Naive thymus-derived CD8-positive, alpha-beta T cell (primary cell): ENCODE data around the gene STRN4. TPM values are rescaled to one million over a fixed set of nuclear protein-coding genes. Genes with fewer than 3 reads are reported as not detected.
A peak's percentile ranks its signal among the peaks of the same experiment; 100 is the strongest.

ENCODE experiments used
- ATAC-seq, 2 donors: fragments of 150-1000 bp; cut with Tn5 transposase in 1 of 2; sonication (Bioruptor Pico), chemical (Tn5 transposase) in 1 of 2; 1 replicate in 1 of 2; 2 replicates in 1 of 2; pipeline ENCODE4 v1.10.0; 2021; ENCODE audit warnings: mild to moderate bottlenecking in 2 of 2, moderate library complexity in 2 of 2
- POLR2A ChIA-PET: fragments of 350-600 bp; sonication (Branson Sonifier 250); formaldehyde crosslinking; loops from one replicate; lab custom pipeline; 2021; ENCODE audit warnings: antibody characterized with exemption; lab: Charles Lee
- DNase-seq, 10 donors: peaks; one replicate each; pipeline versions ENCODE4 v3.0.0 to v3.0.0-alpha.2; 2020 to 2022
- H3K27ac Mint-ChIP-seq, 10 donors: one replicate each; pipeline ENCODE4 v1.8.0; 2020 to 2022; ENCODE audit warnings: mild to moderate bottlenecking in 10 of 10, mixed read lengths in 10 of 10, moderate library complexity in 4 of 10, inconsistent platforms in 1 of 10
- H3K27me3 Mint-ChIP-seq, 5 donors: one replicate each; pipeline ENCODE4 v1.8.0; 2021 to 2022; ENCODE audit warnings: mixed read lengths in 5 of 5
- H3K36me3 Mint-ChIP-seq, 3 donors: one replicate each; pipeline ENCODE4 v1.8.0; 2020 to 2022; ENCODE audit warnings: mixed read lengths in 3 of 3, mild to moderate bottlenecking in 2 of 3, inconsistent platforms in 1 of 3
- H3K4me1 Mint-ChIP-seq, 4 donors: one replicate each; pipeline ENCODE4 v1.8.0; 2021 to 2022; ENCODE audit warnings: mixed read lengths in 4 of 4
- H3K4me3 Mint-ChIP-seq, 10 donors: one replicate each; pipeline ENCODE4 v1.8.0; 2020 to 2022; ENCODE audit warnings: mild to moderate bottlenecking in 10 of 10, mixed read lengths in 10 of 10, moderate library complexity in 6 of 10, inconsistent platforms in 1 of 10
- H3K9me3 Mint-ChIP-seq, 9 donors: one replicate each; pipeline ENCODE4 v1.8.0; 2020 to 2022; ENCODE audit warnings: mixed read lengths in 9 of 9, mild to moderate bottlenecking in 3 of 9, inconsistent platforms in 1 of 9, moderate library complexity in 1 of 9
- polyA plus RNA-seq, 3 donors: library from polyadenylated mRNA; unstranded; fragments of 300-500 nt; fragmentation: Illumina TruSeq; gene quantifications; one replicate each; pipeline ENCODE4 v1.2.3, GENCODE V29; 2021
- total RNA-seq, 8 experiments: library from RNA in 2 of 8; stranded (reverse) in 2 of 8; gene quantifications; one replicate each; pipeline ENCODE4 v1.2.3 and lab custom pipeline; 2021 to 2026

The STRN4 gene
- total and polyA plus RNA-seq, 5 experiments from 2014 or later: 8.2 to 81.9 (median 25.7) TPM

GRCh38 chr19:46753420-46754155 is 7.3 kb upstream of the STRN4 start:
- H3K9me3 Mint-ChIP-seq: no peaks in the 10 kb centered on the region
- ATAC-seq (peak; percentile 88 to 93), DNase-seq (peak; percentile 50 to 83 (median 64))
- POLR2A ChIA-PET: interaction anchor here (1.0 to 1.3 kb wide), 3 partner anchors 40 to 101 kb away, joined by 3 to 6 read pairs (median 3); no protein-coding TSS in a partner anchor
- no peaks in the 10 kb centered on the region for H3K27me3 Mint-ChIP-seq
- H3K27ac Mint-ChIP-seq: peak overlapping the region in 5 of 10 donors; percentile 28 to 73 (median 40)
- H3K4me3 Mint-ChIP-seq: no peak overlapping the region
- H3K4me1 Mint-ChIP-seq: peaks cover 11 to 16% (median 12%) of the 10 kb centered on the region in 4 donors
- H3K36me3 Mint-ChIP-seq: peaks cover 0 to 30% (median 0%) of the 10 kb centered on the region in 3 donors

GRCh38 chr19:46748325-46749109 is 2.3 kb upstream of the STRN4 start:
- ATAC-seq: peak in 1 of 2 donors; percentile 13
- peaks cover 0 to 22% (median 0%) of the 10 kb centered on the region in 3 donors for H3K36me3 Mint-ChIP-seq
- peak overlapping the region in 8 of 10 donors; percentile 56 to 94 (median 86) for H3K27ac Mint-ChIP-seq

GRCh38 chr19:46745521-46746280 is 549 bp downstream of the STRN4 start, which contains the start of gene FKRP:
Gene FKRP, plus strand, starts transcription at chr19:46746057. Its CDS starts 9,394 bp downstream, at chr19:46755451.
- no peaks in the 10 kb centered on the region for H3K9me3 Mint-ChIP-seq
- no peaks in the 10 kb centered on the region for H3K27me3 Mint-ChIP-seq
- DNase-seq (peak in 3 of 10 donors; percentile 28 to 38 (median 31)), ATAC-seq (peak; percentile 50 to 57)
- peak within 1 kb of the TSS; percentile 83 to 96 (median 92) for H3K27ac Mint-ChIP-seq
- POLR2A ChIA-PET: interaction anchor here (0.5 to 1.4 kb wide), 5 partner anchors 14 to 1065 kb away, joined by 3 to 4 read pairs (median 4); no protein-coding TSS in a partner anchor
- H3K4me3 Mint-ChIP-seq: peak within 1 kb of the TSS; percentile 87 to 94 (median 90)
- peaks cover 31 to 66% (median 62%) of the 10 kb centered on the region in 4 donors for H3K4me1 Mint-ChIP-seq
- peaks cover 0 to 27% (median under 1%) of the 10 kb centered on the region in 3 donors for H3K36me3 Mint-ChIP-seq

More at GRCh38 chr19:46748325-46749109, 2.3 kb upstream of the STRN4 start:
- peaks cover 25 to 44% (median 40%) of the 10 kb centered on the region in 4 donors for H3K4me1 Mint-ChIP-seq
- no peaks in the 10 kb centered on the region for H3K27me3 Mint-ChIP-seq
- peak overlapping the region; percentile 26 to 91 (median 56) for H3K4me3 Mint-ChIP-seq
- POLR2A ChIA-PET: interaction anchor here (0.7 to 1.2 kb wide), 2 partner anchors 89 to 100 kb away, joined by 3 to 7 read pairs; no protein-coding TSS in a partner anchor
- peak; percentile 41 to 87 (median 69) for DNase-seq
- no peaks in the 10 kb centered on the region for H3K9me3 Mint-ChIP-seq

- Mint-ChIP-seq H3K9me3 (no peaks in the 10 kb centered on the region), H3K4me3 (peak overlapping the region; percentile 87 to 94 (median 90)), H3K27me3 (no peaks in the 10 kb centered on the region), H3K36me3 (peaks cover 0 to 23% (median 2%) of the 10 kb centered on the region in 3 donors), H3K27ac (peak overlapping the region; percentile 72 to 95 (median 88)), H3K4me1 (peaks cover 33 to 72% (median 67%) of the 10 kb centered on the region in 4 donors)
- POLR2A ChIA-PET: interaction anchor here (0.6 to 1.4 kb wide), 6 partner anchors 13 to 145 kb away, joined by 3 to 4 read pairs (median 4); no protein-coding TSS in a partner anchor
- ATAC-seq (no peak), DNase-seq (no peak)
These were observed 1.2 kb downstream of the STRN4 start for GRCh38 chr19:46745030-46745429.

DNA sequence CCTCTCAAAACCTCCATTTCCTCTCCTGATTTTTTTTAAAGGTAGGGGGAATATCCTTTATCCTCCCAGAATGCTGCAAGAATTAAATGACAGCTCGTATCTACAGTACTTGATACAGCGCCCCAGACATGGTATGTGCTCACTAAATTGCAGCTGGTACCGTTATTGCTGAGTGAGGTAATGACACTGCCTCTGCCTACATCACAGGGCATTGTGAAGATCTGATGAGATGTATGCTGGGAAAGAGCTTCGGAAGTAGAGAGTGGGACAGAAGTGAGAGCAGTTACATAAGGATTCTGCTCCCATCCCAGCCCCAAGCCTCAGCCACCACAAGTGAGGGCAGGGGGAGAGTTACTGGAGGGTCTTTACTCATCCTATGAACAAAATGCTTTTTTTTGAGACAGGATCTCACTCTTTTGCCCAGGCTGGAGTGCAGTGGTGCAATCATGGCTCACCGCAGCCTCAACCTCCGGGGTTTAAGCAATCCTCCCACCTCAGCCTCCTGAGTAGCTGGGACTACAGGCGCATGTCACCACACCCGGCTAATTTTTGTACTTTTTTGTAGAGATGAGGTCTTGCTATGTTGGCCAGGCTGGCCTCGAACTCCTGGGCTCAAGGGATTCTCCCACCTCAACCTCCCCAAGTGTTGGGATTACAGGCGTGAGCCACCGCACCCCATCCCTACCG is 2.1 kb downstream of the STRN4 start:
- POLR2A ChIA-PET: interaction anchor here (0.6 to 1.1 kb wide), 4 partner anchors 20 to 1648 kb away, joined by 3 to 4 read pairs (median 4); no protein-coding TSS in a partner anchor
- peak overlapping the region; percentile 15 to 92 (median 77) for H3K27ac Mint-ChIP-seq
- peak overlapping the region; percentile 87 to 94 (median 90) for H3K4me3 Mint-ChIP-seq
- ATAC-seq: no peak
- DNase-seq: no peak
- H3K27me3 Mint-ChIP-seq: no peaks in the 10 kb centered on the region
- peaks cover 0 to 22% (median 2%) of the 10 kb centered on the region in 3 donors for H3K36me3 Mint-ChIP-seq
- H3K4me1 Mint-ChIP-seq: peaks cover 36 to 78% (median 73%) of the 10 kb centered on the region in 4 donors
- no peaks in the 10 kb centered on the region for H3K9me3 Mint-ChIP-seq

- no peaks in the 10 kb centered on the region for H3K27me3 Mint-ChIP-seq
- peaks cover 37 to 71% (median 68%) of the 10 kb centered on the region in 4 donors for H3K4me1 Mint-ChIP-seq
- ATAC-seq: no peak
- H3K27ac Mint-ChIP-seq: peak overlapping the region in 2 of 10 donors; percentile 2 to 57
- H3K4me3 Mint-ChIP-seq: peak overlapping the region in 7 of 10 donors; percentile 14 to 48 (median 22)
- H3K36me3 Mint-ChIP-seq: peaks cover 0 to 26% (median 2%) of the 10 kb centered on the region in 3 donors
- POLR2A ChIA-PET: interaction anchor here (1.0 kb wide), 1 partner anchor 13 kb away, joined by 3 read pairs; no protein-coding TSS in a partner anchor
- no peak for DNase-seq
- no peaks in the 10 kb centered on the region for H3K9me3 Mint-ChIP-seq
These were observed 3.2 kb downstream of the STRN4 start for GRCh38 chr19:46742926-46743480.

DNA sequence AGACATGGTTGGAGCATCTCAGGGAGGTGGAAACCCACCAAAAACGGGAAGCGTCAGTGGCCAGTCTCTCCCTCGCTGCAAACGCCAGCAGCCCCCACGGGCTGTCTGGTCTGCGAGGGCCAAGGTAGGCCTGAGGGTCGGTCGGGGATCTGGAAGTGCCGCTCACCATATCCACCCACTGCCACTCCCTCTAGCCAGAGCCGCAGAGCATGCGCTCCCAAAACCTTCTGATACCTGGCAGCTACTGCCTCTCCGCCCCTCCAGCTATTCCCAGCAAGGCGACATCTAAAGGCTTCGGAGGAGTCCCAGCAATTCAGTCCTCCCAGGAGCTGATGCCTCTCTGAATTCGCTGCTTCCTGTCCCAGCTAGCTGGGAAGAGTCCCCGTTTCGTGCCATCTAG is 4.8 kb downstream of the STRN4 start:
- POLR2A ChIA-PET: interaction anchor here (0.6 to 1.2 kb wide), 2 partner anchors 19 to 132 kb away, joined by 3 read pairs; no protein-coding TSS in a partner anchor
- ATAC-seq: no peak
- H3K27ac Mint-ChIP-seq: peak overlapping the region in 3 of 10 donors; percentile 5 to 67 (median 25)
- H3K4me3 Mint-ChIP-seq: no peak overlapping the region
- DNase-seq: no peak
- H3K9me3 Mint-ChIP-seq: no peaks in the 10 kb centered on the region
- H3K36me3 Mint-ChIP-seq: peaks cover 0 to 40% (median 4%) of the 10 kb centered on the region in 3 donors
- no peaks in the 10 kb centered on the region for H3K27me3 Mint-ChIP-seq
- H3K4me1 Mint-ChIP-seq: peaks cover 32 to 59% (median 56%) of the 10 kb centered on the region in 4 donors

GRCh38 chr19:46739290-46739771 is 6.9 kb downstream of the STRN4 start:
- no peaks in the 10 kb centered on the region for H3K27me3 Mint-ChIP-seq
- POLR2A ChIA-PET: no interaction called here
- peaks cover 0 to 51% (median 4%) of the 10 kb centered on the region in 3 donors for H3K36me3 Mint-ChIP-seq
- H3K4me1 Mint-ChIP-seq: peaks cover 23 to 46% (median 43%) of the 10 kb centered on the region in 4 donors
- H3K9me3 Mint-ChIP-seq: no peaks in the 10 kb centered on the region
- no peak for DNase-seq
- no peak for ATAC-seq
- peak overlapping the region in 4 of 10 donors; percentile 24 to 86 (median 62) for H3K27ac Mint-ChIP-seq
- H3K4me3 Mint-ChIP-seq: no peak overlapping the region

- peaks cover 20 to 31% (median 29%) of the 10 kb centered on the region in 4 donors for H3K4me1 Mint-ChIP-seq
- ATAC-seq: no peak
- H3K27me3 Mint-ChIP-seq: no peaks in the 10 kb centered on the region
- no peak overlapping the region for H3K4me3 Mint-ChIP-seq
- no peak for DNase-seq
- no peaks in the 10 kb centered on the region for H3K9me3 Mint-ChIP-seq
- peaks cover 0 to 64% (median 4%) of the 10 kb centered on the region in 3 donors for H3K36me3 Mint-ChIP-seq
- POLR2A ChIA-PET: no interaction called here
- peak overlapping the region in 1 of 10 donors; percentile 56 for H3K27ac Mint-ChIP-seq
These were observed 8.5 kb downstream of the STRN4 start for GRCh38 chr19:46737761-46738171.

GRCh38 chr19:46737298-46737654 is 9.0 kb downstream of the STRN4 start:
- Mint-ChIP-seq H3K27ac (peak overlapping the region in 1 of 10 donors; percentile 56), H3K4me1 (peaks cover 20 to 28% (median 25%) of the 10 kb centered on the region in 4 donors), H3K27me3 (no peaks in the 10 kb centered on the region), H3K4me3 (no peak overlapping the region), H3K9me3 (no peaks in the 10 kb centered on the region), H3K36me3 (peaks cover 0 to 62% (median 4%) of the 10 kb centered on the region in 3 donors)
- DNase-seq: no peak
- no peak for ATAC-seq
- POLR2A ChIA-PET: no interaction called here
